Measurements from ENCODE around the gene CACNA2D2. TPM values are rescaled to one million over a fixed set of nuclear protein-coding genes. Genes with fewer than 3 reads are reported as not detected.

Gene CACNA2D2
- total RNA-seq, 1 experiment from 2014 or later = 27.7 TPM

- Mint-ChIP-seq H3K27ac (no peak overlapping the region), H3K4me1 (peaks cover 18 to 19% of the 10 kb centered on the region in 2 experiments), H3K27me3 (ENCODE audit: low read depth) (peaks cover 15% of the 10 kb centered on the region), H3K9me3 (no peaks in the 10 kb centered on the region), H3K4me3 (peak overlapping the region; percentile 94 to 96), H3K36me3 (ENCODE audit: insufficient read depth in 1 of 3, low read depth in 3 of 3) (peaks cover 14 to 31% (median 21%) of the 10 kb centered on the region in 3 experiments; a peak in 6 of 7 replicates)
- Histone ChIP-seq H2AK5ac (ENCODE audit: insufficient read length, low read length) (no peak overlapping the region), H3K79me2 (ENCODE audit: insufficient read depth, low read length) (no peaks in the 10 kb centered on the region), H2BK5ac (ENCODE audit: insufficient read length, low read length) (no peak overlapping the region), H3K23ac (ENCODE audit: insufficient read length, low read depth, low read length) (no peak overlapping the region), H4K20me1 (ENCODE audit: control insufficient read depth, insufficient read depth, insufficient read length) (no peaks in the 10 kb centered on the region), H2BK15ac (ENCODE audit: low read depth, low read length) (no peak overlapping the region), H3K4me1 (ENCODE audit: insufficient read depth, low read length) (no peaks in the 10 kb centered on the region; the same call in 1 of the 2 replicates), H2BK20ac (ENCODE audit: low read depth, low read length, poor library complexity, severe bottlenecking) (no peak overlapping the region), H3K27me3 (ENCODE audit: insufficient read depth, low read length) (peaks cover under 1% of the 10 kb centered on the region; the same call in 1 of the 2 replicates), H2BK12ac (ENCODE audit: insufficient read length, low read depth, low read length) (no peak overlapping the region), H4K8ac (replicated peaks; ENCODE audit: insufficient read length, low read depth, low read length) (no peak overlapping the region), H3K9me3 (ENCODE audit: control insufficient read depth, low read depth, low read length) (no peaks in the 10 kb centered on the region), H3K18ac (ENCODE audit: insufficient read length, low read depth, low read length) (no peak overlapping the region), H3K27ac (ENCODE audit: insufficient read length, low read depth, low read length) (no peak overlapping the region), H4K5ac (ENCODE audit: insufficient read length, low read depth, low read length) (no peak overlapping the region), H4K91ac (ENCODE audit: insufficient read length, low read depth, low read length) (no peak overlapping the region), H3K9ac (ENCODE audit: extremely low read depth, insufficient read length, low read length) (peak overlapping the region; percentile 40), H3K56ac (ENCODE audit: insufficient read length, low read depth, low read length) (no peak overlapping the region), H3K14ac (ENCODE audit: insufficient read depth, low read length) (no peak overlapping the region), H3K79me1 (ENCODE audit: insufficient read depth, low read depth, low read length, poor library complexity, severe bottlenecking) (no peaks in the 10 kb centered on the region), H3K23me2 (ENCODE audit: insufficient read length, low read depth, low read length, poor library complexity, severe bottlenecking) (peaks cover 19% of the 10 kb centered on the region), H3K4ac (ENCODE audit: low read depth, low read length) (no peak overlapping the region), H2BK120ac (ENCODE audit: low read depth, low read length, poor library complexity, severe bottlenecking) (no peak overlapping the region), H2AFZ (ENCODE audit: low read length) (no peak overlapping the region), H3T11ph (ENCODE audit: low read length) (no peak overlapping the region), H3K4me2 (ENCODE audit: insufficient read depth, insufficient read length, low read length) (peak overlapping the region; percentile 74)
- no peak for TF ChIP-seq CTCF (conservative IDR thresholded peaks at IDR 0.05)
- no peak for DNase-seq
- whole genome bisulfite sequencing (ENCODE audit: extremely low coverage, insufficient read length, low lambda C conversion rate) = no CpG with 5 or more reads among the region's 7 CpGs
Observed at GRCh38 chr3:50350213-50350526, 153.3 kb downstream of the CACNA2D2 start.
